HG03139 (cell line): ENCODE measurements around the gene GCN1.

Experiments used
- ATAC-seq: cut with Tn5 transposase; IDR thresholded peaks from one replicate; pipeline ENCODE4 v1.9.1; 2021; ENCODE audit not compliant: unreplicated experiment

GCN1 gene

DNA sequence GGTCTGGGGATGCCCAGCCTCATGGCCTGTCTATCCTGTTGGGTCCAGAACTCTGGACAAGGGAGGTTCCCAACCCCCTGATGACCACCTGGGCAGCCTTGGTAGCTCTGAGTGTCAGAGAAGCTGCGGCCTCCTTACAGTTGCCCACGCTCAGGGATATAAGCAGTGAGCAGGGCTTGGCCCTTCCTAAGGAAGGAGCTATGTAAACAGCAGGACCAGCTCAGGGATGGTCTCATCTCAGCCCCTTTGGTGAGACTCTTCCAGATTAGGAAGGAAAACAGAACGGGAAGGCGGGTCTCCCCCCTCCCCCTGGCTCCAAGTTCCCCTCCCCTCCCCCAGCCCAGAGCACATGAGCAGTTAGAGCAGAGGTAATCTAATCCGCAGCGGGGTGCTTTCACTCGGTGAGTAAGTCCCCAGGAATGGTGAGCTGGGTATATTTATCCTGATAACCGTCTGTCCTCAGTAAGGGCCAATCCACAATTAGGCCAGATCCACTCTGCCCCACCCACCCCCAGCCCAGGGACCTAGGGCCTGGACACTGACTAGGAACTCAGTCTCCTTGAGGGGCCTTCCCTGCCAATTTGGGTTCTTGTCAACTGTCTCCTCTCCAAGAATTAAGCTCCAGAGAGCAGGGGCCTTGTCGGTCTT, 35.9 kb upstream of the GCN1 start:
- ATAC-seq = no peak

DNA sequence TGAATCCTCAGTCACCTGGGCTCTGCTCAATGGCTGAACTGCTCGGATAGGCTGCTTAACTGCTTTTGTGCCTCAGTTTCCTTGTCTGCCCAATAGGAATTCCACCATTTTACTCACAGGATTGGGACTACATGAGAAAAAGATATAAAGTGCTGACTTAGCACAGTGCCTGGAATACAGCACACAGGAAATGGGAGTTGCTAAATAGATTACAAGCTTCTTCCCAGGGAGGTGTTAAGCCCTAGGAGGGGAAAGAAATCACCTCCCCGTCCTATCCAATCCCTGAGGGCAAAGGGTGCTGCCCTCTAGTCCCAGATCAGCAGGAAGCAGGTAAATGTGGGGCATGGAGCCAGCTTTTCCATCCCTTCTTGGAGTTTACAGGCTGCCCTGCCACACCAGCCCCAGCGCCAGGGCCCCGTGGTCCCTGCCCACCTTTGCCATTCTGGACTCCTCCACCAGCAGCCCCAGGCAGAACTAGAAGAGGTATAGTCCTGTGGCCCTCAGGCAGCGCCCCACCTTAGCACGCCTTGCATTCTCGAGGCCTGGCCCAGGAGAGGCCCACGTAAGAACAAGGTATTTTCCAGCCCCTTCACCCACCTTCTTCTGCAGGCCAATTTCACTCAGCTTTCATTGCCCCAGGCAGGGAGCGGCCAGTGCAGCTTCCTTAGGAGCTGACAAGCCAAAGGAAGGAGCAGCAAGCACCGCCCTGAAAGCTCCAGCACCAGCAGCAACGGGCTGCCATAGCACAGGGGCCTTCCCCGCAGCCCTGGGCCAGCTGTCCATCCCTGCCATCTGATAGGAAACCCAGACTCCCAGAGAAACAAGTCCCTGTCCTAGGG, 35.2 kb upstream of the GCN1 start:
- no peak for ATAC-seq

DNA sequence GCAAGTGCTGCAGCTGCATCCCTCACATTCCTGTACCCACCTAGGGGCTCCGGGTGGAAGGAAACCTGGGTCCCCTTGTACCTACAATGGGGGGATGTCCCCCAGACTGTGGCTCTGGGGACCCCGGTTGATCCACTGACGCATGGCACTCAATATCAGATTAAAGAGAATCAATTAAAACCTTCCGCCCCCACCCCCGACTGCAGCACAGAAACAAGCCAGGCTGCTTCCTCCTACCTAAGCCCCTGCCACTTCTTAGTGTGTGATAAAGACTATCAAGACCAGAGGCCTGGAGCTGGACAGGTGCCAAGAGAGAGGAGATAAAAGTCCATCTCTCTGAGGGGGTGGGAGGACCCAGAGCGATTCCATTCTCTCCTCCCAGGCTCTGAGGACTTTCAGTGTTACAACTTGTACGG, 34.6 kb upstream of the GCN1 start:
- no peak for ATAC-seq

DNA sequence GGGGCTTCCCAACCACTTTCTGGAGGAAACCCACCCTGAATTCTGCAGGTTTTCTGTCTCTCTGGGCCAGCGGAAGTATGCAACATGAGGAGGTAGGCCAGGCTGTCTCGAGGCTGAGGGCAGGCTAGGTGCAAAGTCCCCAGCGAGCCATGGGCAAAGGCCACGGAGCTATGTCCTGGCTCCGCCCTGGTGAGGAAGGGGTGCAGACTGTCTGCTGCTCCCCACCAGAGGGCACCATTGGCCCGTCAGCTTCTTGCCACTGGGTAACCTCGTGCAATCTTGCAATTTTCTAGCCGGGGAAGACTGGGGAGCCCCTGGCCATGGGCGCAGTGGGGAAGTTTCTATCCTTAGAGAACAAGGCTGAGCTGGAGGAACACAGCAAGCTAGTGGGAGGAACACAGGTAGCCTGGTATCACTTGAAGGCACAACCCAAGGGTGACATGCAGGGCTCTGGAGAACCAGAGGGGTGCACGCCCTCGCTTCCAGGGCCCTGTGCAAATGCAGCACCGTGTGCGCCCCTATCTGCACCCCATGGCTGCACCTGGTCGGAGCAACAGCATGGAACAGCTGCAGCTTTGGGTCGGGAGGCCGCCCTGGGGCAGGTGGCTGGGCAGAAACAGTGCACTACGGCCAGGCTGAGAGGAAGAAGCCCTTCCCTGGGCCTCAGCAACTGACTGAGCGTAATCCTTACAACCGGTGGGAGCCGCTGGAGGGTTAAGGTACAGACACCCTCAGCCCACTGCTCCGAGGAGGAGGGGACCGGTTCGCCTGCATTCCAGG, 34.0 kb upstream of the GCN1 start:
- peak; percentile 58 for ATAC-seq

DNA sequence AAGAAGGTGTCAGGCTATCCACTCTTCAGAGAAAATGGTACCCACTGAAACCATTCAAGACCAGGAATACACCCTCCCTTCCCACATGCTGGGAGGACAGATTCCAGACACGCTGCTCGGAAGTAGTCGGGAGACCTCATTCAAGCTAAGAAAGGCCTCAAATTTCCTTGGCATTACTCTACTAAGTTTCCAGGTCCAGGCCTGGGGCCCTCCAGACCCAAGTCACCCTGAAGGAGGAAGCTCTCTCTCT, 33.5 kb upstream of the GCN1 start:
- no peak for ATAC-seq

DNA sequence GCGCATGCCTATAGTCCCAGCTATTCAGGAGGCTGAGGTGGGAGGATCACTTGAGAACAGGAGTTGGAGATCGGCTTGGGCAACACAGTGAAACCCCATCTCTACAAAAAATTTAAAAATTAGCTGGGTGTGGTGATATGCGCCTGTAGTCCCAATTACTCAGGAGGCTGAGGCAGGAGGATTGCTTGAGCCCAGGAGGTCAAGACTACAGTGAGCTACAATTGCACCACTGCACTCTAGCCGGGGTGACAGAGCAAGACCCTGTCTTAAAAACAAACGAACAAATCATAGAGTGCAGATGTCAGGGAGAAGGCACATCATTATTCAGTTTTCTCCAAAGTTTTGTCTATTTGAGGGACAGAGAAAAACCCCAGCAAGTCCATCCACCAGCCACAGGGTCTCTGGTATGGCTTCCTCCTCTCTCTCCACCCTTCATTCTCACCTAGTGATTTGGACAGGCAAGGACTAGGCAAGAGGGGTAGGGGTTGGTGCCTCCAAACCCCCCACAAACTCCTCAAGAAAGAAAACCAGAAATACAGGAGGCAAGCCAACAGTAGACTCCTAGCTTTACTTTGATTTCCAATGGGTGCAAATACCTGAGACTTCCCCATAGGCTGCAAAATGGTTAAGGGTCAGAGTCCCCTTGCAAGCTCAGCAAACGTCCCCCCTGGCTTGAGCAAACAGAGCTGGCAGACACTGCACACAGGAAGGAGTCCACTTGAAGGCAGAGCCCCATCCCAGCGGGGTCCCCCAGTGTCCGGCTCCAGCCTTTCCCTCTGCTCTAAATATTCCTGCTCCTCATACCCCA, 32.9 kb upstream of the GCN1 start:
- no peak for ATAC-seq

DNA sequence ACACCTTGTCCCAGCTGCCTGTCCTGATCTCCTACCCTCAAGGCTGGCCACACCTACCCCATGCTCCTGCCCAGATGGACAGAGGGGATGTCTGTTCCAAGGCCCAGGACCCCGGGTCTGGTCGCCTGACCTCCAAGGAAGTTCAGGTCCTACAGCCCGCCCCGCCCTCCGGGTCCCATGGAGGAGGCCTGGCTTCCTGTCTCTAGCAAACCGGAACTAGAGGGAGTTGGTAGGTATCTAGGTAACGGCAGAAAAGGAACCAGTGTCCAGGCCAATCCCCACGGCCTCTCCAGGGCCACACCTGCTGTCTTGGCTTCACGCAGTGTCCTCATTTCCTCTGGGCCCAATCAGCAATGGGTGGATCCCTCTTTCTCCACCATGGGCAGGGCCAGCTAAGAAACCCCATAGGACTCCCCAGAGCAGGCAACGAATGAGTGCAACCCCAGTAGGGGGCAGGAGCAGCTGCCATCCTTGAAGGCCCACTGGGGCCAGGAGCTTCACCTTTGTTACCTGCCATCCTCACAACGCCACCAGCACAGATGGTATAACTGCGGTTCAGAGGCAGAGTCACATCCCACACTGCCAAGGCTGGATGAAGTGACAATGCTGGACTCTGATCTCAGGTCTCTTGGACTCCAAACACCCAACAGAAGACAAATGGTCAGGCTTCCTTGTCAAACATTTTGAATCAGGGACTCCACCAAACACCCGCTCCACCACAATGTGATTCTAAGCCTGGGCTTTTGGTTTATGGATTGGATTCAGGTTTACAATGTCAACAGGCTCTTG, 31.5 kb upstream of the GCN1 start:
- ATAC-seq = no peak

DNA sequence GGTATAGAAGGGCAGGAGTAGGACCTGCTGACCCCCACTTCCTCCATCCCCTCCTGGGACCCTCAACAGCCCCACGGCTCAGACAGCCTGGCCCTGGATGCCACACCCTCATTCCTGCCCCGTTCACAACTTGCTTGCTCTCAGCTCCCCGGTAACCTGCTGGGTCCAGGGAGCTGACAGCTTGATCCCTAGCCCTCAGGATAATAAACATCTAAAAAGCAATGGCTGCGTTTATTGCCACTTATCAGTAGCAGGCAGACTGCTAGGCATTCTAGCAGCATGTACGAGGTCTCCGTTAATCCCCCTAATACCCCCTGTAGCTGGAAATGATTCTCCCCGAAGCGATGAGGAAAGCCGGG, 30.7 kb upstream of the GCN1 start:
- ATAC-seq = no peak

DNA sequence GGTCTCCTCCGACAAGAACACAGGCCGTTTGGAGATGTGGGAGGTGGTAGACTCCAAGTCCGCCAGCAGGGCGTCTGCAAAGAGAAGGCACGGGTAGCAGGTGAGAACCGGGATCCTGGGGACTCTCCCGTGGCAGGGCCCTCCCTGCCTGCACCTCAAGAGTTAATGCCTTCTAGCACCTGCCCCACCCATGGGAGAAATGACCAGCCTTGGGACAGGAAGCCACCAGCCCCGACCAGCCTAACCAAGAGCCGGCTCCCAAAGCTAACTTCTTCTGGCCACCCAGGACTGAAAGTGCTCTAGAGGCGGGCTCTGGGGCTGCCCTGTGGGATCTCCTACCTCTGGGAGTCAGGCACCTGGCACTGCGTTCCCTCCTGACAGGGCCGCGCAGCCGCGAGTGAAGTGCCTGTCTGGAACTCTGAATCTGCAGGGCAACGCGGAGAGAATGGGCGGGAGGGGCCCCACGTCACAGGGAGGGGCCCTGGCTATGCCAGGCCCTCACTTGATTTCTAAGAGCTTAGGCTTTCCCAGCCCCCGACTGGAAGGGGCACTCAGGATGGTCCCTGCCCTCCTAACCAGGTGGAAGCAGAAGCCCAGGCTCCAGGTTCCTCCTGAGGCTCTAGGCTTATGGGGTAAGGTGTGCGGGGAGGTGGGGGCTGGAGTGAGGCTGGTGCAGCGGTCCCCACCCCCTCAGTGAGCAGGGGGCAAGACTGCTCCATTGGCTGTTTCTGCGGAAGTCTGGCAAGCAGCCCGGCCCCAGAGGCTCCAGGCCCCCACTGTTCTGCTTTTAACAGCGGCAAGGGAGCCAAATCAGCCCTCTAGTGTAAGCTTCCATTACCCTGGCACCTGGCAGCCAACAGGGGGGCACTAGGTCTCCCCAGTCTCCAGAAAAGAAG, 30.0 kb upstream of the GCN1 start:
- no peak for ATAC-seq

DNA sequence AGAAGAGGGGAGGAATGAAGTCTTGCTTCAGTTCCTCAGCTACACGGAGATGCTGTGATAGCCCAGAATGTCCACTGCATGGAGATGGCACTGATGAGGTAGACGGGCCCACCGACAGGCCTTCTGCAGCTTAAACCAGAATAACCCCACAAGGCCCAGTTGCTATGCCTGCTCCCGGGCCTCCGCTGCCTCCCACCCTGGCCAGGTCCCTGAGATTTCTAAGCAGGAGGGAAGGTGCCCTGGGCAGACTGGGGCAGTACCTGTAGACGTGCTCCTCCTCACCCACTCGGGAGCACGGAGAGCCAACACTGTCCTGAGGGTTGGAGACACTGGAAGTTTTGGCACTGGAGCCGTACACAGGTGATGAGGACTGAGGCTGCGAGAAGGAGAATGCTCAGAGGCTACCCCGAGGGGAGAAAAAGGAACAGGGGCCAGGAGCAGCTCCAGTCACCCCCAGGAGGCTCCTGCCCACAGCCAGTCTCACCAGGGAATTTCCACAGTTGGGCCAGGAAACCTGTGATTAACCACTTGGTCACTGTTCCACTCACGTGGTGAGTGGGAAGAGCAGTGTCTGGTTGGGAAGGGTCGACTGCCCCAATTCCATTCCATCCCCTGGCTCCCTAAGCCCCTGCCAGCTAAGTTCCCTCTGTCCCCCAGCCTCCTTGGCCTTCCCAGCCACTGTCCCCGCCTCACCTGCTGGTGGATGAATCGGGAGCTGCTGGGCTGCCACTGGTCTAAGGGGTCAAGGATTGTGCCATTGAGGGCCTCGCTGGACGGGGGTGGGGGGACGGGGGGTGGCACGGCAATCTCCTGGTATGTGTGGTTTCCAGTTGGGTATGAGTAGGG, 29.2 kb upstream of the GCN1 start:
- ATAC-seq = no peak

DNA sequence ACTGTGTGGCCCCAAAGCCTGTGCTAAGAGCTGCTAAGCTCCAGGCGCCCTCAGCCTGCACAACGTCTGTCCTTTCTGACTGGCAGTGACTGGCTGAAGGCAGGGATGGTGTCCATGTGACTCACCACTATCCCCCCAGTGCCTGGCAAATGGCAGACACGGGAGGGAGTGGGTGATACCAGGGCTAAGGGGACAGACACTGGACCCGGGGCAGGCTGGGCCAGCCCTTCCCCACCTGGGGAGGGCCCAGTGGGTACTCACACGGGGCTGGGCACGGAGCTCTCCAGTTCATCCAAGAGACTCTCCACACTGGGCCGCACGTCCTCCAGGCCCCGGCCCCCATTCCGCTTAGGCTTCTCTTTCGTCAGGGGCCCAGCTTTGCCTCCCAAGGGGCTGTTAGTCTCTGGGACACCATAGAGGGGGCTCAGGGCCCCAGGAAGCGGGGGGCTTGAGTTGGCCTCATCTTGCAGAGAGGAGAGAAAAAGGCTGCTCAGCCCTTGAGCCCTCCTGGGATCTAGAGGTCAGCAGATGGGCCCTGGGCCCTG, 27.8 kb upstream of the GCN1 start:
- ATAC-seq = no peak

DNA sequence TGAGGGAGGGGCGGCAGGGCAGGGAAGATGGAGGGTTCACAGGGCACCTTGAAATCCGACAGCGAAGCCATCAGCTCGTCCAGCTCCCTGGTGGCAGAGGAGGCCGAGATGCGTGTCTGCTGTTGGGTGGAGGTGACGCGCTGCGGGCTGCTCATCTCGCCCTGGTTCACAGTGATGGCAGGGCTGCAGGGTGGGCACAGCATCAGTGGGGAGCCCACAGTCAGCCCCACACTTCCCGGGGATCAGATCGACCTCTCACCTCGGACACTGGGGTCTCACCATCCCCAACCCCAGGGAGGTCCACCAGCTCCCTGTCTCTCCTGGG, 27.0 kb upstream of the GCN1 start:
- ATAC-seq = no peak

DNA sequence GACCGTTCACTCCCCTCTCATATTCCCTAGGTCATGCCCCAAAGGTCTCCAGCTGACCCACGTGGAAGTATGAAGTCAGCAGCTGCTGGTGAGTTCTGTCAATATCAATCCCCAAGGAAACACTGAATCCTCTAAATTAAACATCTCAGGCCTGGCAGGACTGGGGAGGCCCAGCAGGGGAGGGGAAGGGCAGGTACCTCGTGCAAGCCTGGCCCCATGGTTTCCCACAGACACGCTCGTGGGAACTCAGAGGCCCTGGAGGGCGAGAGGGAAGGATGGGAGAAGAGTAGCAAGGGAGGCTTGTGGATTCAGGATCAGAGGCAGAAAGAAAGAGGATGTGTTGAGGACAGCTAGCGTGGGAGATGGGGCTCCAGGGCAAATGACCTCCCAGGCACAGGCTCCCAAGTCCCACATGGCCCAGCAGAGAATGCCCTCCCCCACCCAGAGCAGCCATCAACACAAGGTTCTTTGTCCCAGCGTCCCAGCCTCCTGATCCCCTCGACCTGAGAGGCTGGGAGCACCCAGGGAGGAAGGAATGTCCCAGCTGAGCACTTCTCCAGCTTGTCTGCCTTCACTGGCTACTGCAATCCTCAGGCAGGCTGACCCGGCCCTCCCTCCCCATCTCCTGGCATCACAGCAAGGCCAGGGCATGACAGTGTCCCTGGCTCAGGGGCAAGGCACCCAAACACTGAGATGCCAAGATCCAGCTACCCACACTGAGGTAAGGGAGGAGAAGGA, 26.5 kb upstream of the GCN1 start:
- ATAC-seq = no peak

DNA sequence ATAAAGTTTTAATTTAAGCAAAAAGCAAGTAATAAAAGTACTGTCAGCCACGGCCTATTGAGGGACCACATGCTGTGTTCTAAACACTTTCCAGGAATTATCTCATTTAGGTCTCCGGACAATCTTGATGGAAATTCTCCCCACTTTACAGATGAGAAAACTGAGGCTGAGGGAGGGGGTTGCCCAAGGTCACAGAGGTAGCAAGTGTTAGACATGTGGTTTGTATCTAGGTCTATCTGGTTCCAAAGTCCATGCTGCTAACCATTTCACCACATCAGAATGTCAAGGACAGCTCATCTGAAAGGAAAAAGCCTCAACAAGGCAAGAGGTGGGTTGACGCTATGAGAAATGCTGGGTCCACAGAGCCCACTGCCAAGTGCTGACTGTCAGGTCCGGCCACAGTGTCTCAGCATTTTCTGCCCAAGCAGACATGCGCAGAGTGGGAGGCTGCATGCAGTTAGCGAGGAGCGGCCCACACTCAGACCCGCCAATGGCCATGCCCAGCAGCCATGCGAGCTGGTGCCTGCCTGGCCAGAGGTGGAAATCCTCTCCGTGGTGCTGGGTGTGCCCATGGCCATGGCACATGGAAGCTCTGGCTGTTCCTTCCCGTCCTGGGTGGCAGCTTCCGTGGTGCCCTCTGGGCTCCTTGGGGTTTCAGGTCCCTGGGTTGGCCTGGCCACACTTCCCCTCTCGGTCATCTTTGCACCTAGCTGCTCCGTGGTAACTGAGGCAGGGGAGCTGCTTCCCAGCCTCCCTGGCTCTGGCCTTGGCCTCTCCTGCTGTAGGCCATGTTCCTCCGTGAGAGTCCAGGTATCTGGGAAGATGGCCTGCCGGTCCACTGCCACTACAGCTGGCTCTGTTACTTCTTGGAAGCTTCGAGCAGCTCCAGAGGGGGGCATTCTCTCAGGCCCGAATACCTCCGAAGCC, 24.4 kb upstream of the GCN1 start:
- no peak for ATAC-seq

DNA sequence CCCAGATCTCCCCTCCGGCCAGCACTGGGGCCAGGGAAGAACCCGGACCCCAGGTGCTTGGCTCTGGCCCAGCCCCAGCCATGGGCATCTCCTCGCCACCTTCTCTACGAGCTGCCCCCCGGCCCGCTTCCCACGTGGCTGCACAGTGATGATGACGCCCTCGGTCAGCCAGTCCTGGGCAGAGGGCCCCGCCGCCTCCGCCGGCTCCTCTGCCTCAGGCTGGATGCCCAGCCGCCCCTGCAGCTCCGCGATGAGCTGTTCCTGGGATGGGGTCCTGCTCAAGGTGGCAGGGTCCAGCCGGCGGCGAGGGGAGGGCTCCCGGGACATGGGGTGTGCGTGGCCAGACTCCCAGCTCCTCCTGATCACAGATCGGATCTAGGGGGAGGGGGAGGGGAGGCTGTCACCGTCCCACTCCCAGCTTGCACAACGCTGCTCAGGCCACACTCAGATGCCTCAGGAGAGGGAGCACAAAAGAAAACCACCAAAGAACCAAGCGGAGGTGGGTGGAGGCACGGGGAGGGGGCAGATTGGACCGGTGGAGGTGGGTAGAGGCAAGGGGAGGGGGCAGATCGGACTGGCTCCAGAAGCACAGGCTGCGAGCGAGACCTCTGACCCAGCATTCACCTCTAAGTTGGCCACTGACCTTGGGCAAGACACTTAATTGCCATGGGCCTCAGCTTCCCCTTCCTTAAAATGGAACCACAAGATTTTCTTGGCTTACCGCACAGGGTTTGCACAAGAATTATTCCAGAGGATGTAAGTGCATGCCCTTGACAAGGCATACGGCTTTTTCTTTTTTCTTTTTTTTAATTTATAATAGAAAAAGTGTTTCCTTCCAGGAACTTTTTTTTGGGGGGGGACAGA, 22.5 kb upstream of the GCN1 start:
- no peak for ATAC-seq
